Measurements from ENCODE around the gene HNRNPDL. TPM values are rescaled to one million over a fixed set of nuclear protein-coding genes. Genes with fewer than 3 reads are reported as not detected.

HNRNPDL gene
- total and polyA plus RNA-seq, 2 of the 13 experiments (the other 11 are each of a cell fraction or from before 2014, with no cell fraction given), result 167 to 414 TPM

DNA sequence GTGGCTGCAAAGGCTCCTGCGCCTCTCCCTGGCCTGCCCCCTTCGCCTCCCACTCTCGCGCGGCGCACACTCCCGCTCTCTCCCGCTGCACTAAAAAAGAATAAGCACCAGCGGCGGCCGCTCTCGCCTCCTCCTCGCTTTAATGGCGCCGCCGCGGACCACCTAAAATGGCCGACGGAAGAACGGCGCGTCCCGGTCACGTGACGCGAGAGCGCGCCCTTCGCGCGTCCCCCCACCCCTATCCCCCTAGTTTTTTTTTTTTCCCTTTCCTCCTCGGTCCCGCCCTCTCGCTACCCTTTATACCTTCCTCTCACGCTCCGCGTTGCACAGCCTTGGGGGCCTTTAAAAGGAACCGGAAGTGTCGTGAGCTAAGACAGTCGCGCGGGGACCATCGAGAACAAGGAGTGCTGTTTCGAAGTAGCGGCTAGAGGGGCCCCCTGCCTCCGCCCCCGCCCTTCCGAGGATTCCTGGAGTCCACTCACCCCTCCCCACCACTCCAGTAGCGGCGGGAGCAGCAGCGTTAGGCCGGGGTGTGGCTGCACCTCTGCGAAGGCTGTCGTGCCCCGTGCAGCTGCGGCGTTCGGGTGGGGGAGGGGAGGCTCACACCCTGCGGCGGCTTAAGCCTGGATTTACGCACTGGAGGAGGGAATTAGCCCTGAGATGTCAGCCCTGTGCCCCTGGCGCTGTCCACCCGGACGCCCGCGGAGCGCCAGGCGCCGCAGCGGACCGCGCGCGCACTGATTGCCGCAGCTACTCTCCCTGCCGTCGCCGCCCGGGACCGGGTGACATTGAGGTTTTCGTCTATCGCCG lies 56.2 kb downstream of the HNRNPDL start, which contains the start of gene HNRNPD (continued):
- TF ChIP-seq, protein P1, sequence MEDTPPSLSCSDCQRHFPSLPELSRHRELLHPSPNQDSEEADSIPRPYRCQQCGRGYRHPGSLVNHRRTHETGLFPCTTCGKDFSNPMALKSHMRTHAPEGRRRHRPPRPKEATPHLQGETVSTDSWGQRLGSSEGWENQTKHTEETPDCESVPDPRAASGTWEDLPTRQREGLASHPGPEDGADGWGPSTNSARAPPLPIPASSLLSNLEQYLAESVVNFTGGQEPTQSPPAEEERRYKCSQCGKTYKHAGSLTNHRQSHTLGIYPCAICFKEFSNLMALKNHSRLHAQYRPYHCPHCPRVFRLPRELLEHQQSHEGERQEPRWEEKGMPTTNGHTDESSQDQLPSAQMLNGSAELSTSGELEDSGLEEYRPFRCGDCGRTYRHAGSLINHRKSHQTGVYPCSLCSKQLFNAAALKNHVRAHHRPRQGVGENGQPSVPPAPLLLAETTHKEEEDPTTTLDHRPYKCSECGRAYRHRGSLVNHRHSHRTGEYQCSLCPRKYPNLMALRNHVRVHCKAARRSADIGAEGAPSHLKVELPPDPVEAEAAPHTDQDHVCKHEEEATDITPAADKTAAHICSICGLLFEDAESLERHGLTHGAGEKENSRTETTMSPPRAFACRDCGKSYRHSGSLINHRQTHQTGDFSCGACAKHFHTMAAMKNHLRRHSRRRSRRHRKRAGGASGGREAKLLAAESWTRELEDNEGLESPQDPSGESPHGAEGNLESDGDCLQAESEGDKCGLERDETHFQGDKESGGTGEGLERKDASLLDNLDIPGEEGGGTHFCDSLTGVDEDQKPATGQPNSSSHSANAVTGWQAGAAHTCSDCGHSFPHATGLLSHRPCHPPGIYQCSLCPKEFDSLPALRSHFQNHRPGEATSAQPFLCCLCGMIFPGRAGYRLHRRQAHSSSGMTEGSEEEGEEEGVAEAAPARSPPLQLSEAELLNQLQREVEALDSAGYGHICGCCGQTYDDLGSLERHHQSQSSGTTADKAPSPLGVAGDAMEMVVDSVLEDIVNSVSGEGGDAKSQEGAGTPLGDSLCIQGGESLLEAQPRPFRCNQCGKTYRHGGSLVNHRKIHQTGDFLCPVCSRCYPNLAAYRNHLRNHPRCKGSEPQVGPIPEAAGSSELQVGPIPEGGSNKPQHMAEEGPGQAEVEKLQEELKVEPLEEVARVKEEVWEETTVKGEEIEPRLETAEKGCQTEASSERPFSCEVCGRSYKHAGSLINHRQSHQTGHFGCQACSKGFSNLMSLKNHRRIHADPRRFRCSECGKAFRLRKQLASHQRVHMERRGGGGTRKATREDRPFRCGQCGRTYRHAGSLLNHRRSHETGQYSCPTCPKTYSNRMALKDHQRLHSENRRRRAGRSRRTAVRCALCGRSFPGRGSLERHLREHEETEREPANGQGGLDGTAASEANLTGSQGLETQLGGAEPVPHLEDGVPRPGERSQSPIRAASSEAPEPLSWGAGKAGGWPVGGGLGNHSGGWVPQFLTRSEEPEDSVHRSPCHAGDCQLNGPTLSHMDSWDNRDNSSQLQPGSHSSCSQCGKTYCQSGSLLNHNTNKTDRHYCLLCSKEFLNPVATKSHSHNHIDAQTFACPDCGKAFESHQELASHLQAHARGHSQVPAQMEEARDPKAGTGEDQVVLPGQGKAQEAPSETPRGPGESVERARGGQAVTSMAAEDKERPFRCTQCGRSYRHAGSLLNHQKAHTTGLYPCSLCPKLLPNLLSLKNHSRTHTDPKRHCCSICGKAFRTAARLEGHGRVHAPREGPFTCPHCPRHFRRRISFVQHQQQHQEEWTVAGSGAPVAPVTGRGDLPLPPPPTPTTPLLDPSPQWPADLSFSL (CRISPR knock-in tag; IDR thresholded peaks at IDR 0.05), result no peak; the same call in 1 of the 2 replicates
- TF ChIP-seq, protein P2, sequence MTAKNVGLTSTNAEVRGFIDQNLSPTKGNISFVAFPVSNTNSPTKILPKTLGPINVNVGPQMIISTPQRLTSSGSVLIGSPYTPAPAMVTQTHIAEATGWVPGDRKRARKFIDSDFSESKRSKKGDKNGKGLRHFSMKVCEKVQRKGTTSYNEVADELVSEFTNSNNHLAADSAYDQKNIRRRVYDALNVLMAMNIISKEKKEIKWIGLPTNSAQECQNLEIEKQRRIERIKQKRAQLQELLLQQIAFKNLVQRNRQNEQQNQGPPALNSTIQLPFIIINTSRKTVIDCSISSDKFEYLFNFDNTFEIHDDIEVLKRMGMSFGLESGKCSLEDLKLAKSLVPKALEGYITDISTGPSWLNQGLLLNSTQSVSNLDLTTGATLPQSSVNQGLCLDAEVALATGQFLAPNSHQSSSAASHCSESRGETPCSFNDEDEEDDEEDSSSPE (CRISPR knock-in tag; IDR thresholded peaks at IDR 0.05), result peak; percentile 96
- TF ChIP-seq ZNF337 (CRISPR knock-in tag; IDR thresholded peaks at IDR 0.05; ENCODE audit: borderline replicate concordance, low read depth) (0 out of 2 replicates have a peak, but pooled peaks have one; percentile 73), RAD21 (CRISPR knock-in tag; IDR thresholded peaks at IDR 0.05) (peak; percentile 73), NFRKB (IDR thresholded peaks at IDR 0.05) (peak; percentile 90), BRCA1 (CRISPR knock-in tag; IDR thresholded peaks at IDR 0.05) (peak; percentile 82; the same call in 1 of the 2 replicates), SUZ12 (IDR thresholded peaks at IDR 0.05; ENCODE audit: low read depth, low read length) (no peak), ZNF501 (CRISPR knock-in tag; IDR thresholded peaks at IDR 0.05) (peak; percentile 97), ZNF75D (CRISPR knock-in tag; IDR thresholded peaks at IDR 0.05; ENCODE audit: borderline replicate concordance) (no peak), DMAP1 (CRISPR knock-in tag; IDR thresholded peaks at IDR 0.05) (peak; percentile 93), ATF1 (CRISPR knock-in tag; IDR thresholded peaks at IDR 0.05) (peak; percentile 85), ZNF101 (CRISPR knock-in tag; IDR thresholded peaks at IDR 0.05; ENCODE audit: borderline replicate concordance, low read depth) (peak; percentile 49; the same call in 1 of the 2 replicates), KMT2B (CRISPR knock-in tag; IDR thresholded peaks at IDR 0.05) (peak; percentile 83; the same call in 1 of the 2 replicates), ZNF615 (CRISPR knock-in tag; IDR thresholded peaks at IDR 0.05; ENCODE audit: borderline replicate concordance) (no peak), ZNF703 (CRISPR knock-in tag; IDR thresholded peaks at IDR 0.05; ENCODE audit: borderline replicate concordance) (peak; percentile 18; the same call in 1 of the 2 replicates), STAG1 (CRISPR knock-in tag; IDR thresholded peaks at IDR 0.05) (peak; percentile 34), ZNF709 (CRISPR knock-in tag; IDR thresholded peaks at IDR 0.05) (peak; percentile 12), FOXC1 (CRISPR knock-in tag; IDR thresholded peaks at IDR 0.05; ENCODE audit: borderline replicate concordance) (0 out of 2 replicates have a peak, but pooled peaks have one; percentile 45), ZNF841 (CRISPR knock-in tag; IDR thresholded peaks at IDR 0.05; ENCODE audit: borderline replicate concordance) (peak; percentile 88; the same call in 1 of the 2 replicates)
- TF ChIP-seq, protein P3, sequence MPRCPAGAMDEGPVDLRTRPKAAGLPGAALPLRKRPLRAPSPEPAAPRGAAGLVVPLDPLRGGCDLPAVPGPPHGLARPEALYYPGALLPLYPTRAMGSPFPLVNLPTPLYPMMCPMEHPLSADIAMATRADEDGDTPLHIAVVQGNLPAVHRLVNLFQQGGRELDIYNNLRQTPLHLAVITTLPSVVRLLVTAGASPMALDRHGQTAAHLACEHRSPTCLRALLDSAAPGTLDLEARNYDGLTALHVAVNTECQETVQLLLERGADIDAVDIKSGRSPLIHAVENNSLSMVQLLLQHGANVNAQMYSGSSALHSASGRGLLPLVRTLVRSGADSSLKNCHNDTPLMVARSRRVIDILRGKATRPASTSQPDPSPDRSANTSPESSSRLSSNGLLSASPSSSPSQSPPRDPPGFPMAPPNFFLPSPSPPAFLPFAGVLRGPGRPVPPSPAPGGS (CRISPR knock-in tag; IDR thresholded peaks at IDR 0.05), result no peak
